Fibroblast of pulmonary artery (primary cell): ENCODE results near the gene PPP3R1.

Experiments used
- DNase-seq: peaks from one replicate; pipeline ENCODE4 v3.0.0-alpha.2; 2010; ENCODE audit warnings: low read depth
- H3K4me3 ChIP-seq: replicated peaks from 2 replicates; pipeline ENCODE4 v1.5.1; 2011; ENCODE audit warnings: low read depth, mild to moderate bottlenecking, control low read depth, low read length, moderate library complexity
- TF ChIP-seq, protein P1 (sequence below): IDR thresholded peaks from 2 replicates; pipeline ENCODE4 v1.5.1; 2011; ENCODE audit warnings: mild to moderate bottlenecking, control low read depth, low read length, inconsistent platforms; ENCODE audit errors: missing control alignments

The PPP3R1 gene

DNA sequence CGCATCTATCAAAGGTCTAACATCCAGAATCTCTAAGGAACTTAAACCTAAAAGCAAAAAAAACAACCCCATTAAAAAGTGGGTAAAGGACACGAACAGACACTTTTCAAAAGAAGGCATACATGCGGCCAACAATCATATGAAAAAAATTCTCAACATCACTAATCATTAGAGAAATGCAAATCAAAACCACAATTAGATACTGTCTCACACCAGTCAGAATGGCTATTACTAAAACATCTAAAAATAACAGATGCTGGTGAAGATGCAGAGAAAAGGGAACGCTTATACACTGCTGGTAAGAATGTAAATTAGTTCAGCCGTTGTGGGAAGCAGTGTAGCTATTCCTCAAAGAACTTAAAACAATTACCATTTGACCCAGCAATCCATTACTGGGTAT lies 38.0 kb downstream of the PPP3R1 start:
- H3K4me3 ChIP-seq, result no peak overlapping the region
- no peak for DNase-seq
- TF ChIP-seq, protein P1, sequence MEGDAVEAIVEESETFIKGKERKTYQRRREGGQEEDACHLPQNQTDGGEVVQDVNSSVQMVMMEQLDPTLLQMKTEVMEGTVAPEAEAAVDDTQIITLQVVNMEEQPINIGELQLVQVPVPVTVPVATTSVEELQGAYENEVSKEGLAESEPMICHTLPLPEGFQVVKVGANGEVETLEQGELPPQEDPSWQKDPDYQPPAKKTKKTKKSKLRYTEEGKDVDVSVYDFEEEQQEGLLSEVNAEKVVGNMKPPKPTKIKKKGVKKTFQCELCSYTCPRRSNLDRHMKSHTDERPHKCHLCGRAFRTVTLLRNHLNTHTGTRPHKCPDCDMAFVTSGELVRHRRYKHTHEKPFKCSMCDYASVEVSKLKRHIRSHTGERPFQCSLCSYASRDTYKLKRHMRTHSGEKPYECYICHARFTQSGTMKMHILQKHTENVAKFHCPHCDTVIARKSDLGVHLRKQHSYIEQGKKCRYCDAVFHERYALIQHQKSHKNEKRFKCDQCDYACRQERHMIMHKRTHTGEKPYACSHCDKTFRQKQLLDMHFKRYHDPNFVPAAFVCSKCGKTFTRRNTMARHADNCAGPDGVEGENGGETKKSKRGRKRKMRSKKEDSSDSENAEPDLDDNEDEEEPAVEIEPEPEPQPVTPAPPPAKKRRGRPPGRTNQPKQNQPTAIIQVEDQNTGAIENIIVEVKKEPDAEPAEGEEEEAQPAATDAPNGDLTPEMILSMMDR, result no peak

DNA sequence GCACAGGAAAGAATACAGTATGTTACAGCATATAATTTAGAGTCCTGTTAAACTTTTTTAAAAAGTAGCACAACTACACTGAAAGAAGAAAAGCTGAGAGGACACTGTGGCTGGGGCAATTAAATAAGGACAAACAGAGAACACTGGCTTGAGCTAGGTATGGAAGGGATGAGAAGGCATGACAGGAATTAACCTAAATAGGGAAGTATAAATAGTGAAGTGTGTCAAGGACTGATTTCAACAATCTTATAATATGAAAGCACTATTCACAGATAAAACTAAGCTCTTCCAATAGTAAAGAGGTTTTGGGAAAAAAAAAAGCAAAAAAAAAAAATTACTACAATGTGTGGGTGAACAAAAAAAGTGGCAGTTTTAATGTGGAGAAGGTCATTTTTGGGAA lies 45.5 kb downstream of the PPP3R1 start:
- TF ChIP-seq, protein P1, result no peak
- no peak overlapping the region for H3K4me3 ChIP-seq
- DNase-seq, result no peak

DNA sequence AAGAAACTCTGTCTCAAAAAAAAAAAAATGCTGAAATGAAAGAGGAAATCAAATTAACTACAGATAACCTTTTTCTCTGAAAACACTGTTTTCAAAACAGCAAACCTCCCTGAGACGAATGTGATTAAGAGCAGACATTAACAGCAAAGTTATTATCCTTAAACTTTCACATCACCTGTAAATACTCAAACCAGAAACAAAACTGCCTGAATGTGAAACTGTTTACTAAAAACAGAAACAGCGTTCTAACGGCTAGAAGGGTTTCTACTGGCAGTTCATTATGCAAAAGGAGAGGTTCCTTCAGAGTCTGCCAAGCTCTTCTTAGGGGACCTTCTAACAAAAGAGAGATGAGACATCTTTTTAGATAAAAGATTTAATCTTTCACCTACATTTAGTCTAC lies 48.7 kb downstream of the PPP3R1 start:
- no peak overlapping the region for H3K4me3 ChIP-seq
- DNase-seq, result no peak
- TF ChIP-seq, protein P1, result no peak

DNA sequence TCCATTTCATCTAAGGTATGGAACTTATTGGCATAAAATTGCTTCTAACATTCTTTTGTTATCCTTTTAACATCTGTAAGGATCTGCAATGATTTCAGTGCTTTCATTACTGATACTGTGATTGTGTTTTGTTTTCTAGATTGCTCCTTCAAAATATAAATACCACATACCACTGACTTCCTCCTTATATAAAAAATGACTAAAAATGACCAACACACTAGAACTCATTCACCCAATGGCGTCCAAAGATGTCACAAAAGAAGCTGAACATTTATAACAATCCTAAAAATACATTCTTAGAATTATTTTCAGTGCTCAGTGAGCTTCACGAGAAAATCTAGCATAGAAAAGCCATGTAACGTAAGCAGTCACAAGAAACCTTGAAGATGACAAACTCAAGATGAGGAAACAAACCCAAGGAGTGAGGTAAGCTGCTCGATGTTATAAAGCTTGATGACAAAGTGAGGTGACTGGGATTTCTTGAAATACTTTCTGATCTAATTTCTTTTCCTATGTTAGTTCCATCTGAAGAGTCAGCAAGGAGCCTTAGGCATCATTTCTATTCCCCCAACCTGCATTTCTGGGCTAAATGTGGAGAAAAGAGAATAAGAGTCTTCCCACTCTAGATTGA lies 52.1 kb downstream of the PPP3R1 start:
- DNase-seq, result no peak
- TF ChIP-seq, protein P1, result no peak
- no peak overlapping the region for H3K4me3 ChIP-seq

DNA sequence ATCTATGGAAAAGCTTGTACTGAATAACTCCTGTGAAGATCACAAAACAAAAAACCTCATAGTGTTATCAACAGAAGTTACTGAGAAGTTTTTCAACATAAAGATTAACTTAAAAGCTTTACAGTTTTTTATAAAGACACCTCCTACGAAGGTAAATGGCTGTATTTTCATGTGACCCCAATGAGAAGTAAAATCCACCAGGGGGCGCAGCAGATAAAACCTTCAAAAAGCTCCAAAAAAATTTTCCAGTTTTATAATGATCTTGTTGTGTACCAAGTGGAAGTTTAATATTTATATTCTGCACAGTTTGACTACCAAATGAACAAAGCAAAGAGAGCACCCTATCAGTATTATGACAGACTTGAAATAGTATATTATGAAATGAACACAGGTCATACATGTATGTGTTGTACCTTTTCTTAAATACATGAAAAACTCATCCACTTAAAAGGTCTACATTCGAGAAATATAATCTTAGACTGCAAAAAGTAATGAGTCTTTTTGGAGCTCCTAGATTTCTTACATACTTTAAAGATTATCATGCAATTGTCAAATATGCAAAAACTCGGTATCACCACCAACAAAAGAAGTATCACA lies 56.1 kb downstream of the PPP3R1 start:
- peak; percentile 71 for DNase-seq
- TF ChIP-seq, protein P1, result peak; percentile 67
- H3K4me3 ChIP-seq, result no peak overlapping the region

DNA sequence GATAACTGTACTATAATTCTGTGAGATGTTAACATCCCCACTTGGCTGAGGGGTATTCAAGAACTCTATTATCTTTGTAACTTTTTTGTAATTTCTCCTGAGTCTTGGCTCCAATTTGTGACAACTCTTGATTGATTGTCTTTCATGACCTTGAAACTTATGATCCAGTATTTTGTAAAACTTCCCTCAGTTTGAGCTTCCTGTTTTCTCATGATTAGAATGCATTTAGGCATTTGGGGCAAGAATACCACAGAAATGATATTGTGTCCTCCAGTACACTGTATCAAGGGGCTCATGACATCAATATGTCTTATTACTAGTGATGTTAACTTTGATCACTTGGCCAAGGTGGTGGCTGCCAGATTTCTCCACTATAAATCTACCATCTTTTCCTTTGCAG lies 57.2 kb downstream of the PPP3R1 start:
- no peak overlapping the region for H3K4me3 ChIP-seq
- peak; percentile 38 for DNase-seq
- TF ChIP-seq, protein P1, result no peak
